Measurements from ENCODE around the gene FAM81B.

The FAM81B gene

GRCh38 chr5:95365302-95366095 lies 25.7 kb upstream of the FAM81B start:
- no peak for DNase-seq (ENCODE audit: low read depth)
- no peak overlapping the region for H3K4me3 ChIP-seq (ENCODE audit: control insufficient read depth, low read depth, low read length)
- no peak for TF ChIP-seq CTCF (IDR thresholded peaks at IDR 0.05; ENCODE audit: control insufficient read depth, insufficient read depth, low read depth, low read length, missing control alignments)

- no peak for TF ChIP-seq CTCF (IDR thresholded peaks at IDR 0.05; ENCODE audit: control insufficient read depth, insufficient read depth, low read depth, low read length, missing control alignments)
- no peak for DNase-seq (ENCODE audit: low read depth)
- H3K4me3 ChIP-seq (ENCODE audit: control insufficient read depth, low read depth, low read length): no peak overlapping the region
Observed at GRCh38 chr5:95369782-95370181, 21.4 kb upstream of the FAM81B start.

GRCh38 chr5:95374061-95374460 lies 17.1 kb upstream of the FAM81B start:
- no peak for TF ChIP-seq CTCF (IDR thresholded peaks at IDR 0.05; ENCODE audit: control insufficient read depth, insufficient read depth, low read depth, low read length, missing control alignments)
- H3K4me3 ChIP-seq (ENCODE audit: control insufficient read depth, low read depth, low read length): no peak overlapping the region
- DNase-seq (ENCODE audit: low read depth): no peak

GRCh38 chr5:95375591-95375990 lies 15.6 kb upstream of the FAM81B start:
- H3K4me3 ChIP-seq (ENCODE audit: control insufficient read depth, low read depth, low read length): no peak overlapping the region
- no peak for TF ChIP-seq CTCF (IDR thresholded peaks at IDR 0.05; ENCODE audit: control insufficient read depth, insufficient read depth, low read depth, low read length, missing control alignments)
- DNase-seq (ENCODE audit: low read depth): no peak

GRCh38 chr5:95379133-95379532 lies 12.0 kb upstream of the FAM81B start:
- no peak overlapping the region for H3K4me3 ChIP-seq (ENCODE audit: control insufficient read depth, low read depth, low read length)
- TF ChIP-seq CTCF (IDR thresholded peaks at IDR 0.05; ENCODE audit: control insufficient read depth, insufficient read depth, low read depth, low read length, missing control alignments): no peak
- no peak for DNase-seq (ENCODE audit: low read depth)

GRCh38 chr5:95380103-95380628 lies 11.0 kb upstream of the FAM81B start:
- no peak for DNase-seq (ENCODE audit: low read depth)
- H3K4me3 ChIP-seq (ENCODE audit: control insufficient read depth, low read depth, low read length): no peak overlapping the region
- no peak for TF ChIP-seq CTCF (IDR thresholded peaks at IDR 0.05; ENCODE audit: control insufficient read depth, insufficient read depth, low read depth, low read length, missing control alignments)
